ENCODE data around the gene ZBTB24.
"Not testable (repeated sequence)": the region's sequence is repeated elsewhere in the genome, so short reads cannot be mapped to it uniquely, and the experiment has no call there.

ZBTB24 gene

GRCh38 chr6:109473120-109473519, 9.9 kb downstream of the ZBTB24 start:
- peaks cover 72% of the 10 kb centered on the region for H3K36me3 ChIP-seq (ENCODE audit: control insufficient read depth, insufficient read depth, low read length)
- H3K4me3 ChIP-seq (ENCODE audit: insufficient read depth, low read depth, low read length, poor library complexity, severe bottlenecking), result no peak overlapping the region
- H3K4me1 ChIP-seq (ENCODE audit: control insufficient read depth, insufficient read depth, low read length, poor library complexity, severe bottlenecking), result peaks cover 22% of the 10 kb centered on the region
- no peak overlapping the region for H3K27ac ChIP-seq (ENCODE audit: insufficient read depth, low read length, poor library complexity, severe bottlenecking)
- no peaks in the 10 kb centered on the region for H3K27me3 ChIP-seq (replicated peaks; ENCODE audit: control insufficient read depth, insufficient read depth, low read length, poor library complexity, severe bottlenecking)
- no peaks in the 10 kb centered on the region for H3K9me3 ChIP-seq (ENCODE audit: control insufficient read depth, low read length)
- DNase-seq, result no peak

GRCh38 chr6:109472132-109472995, 10.7 kb downstream of the ZBTB24 start:
- Histone ChIP-seq H3K27me3 (replicated peaks; ENCODE audit: control insufficient read depth, insufficient read depth, low read length, poor library complexity, severe bottlenecking) (no peaks in the 10 kb centered on the region), H3K36me3 (ENCODE audit: control insufficient read depth, insufficient read depth, low read length) (peaks cover 79% of the 10 kb centered on the region), H3K4me3 (ENCODE audit: insufficient read depth, low read depth, low read length, poor library complexity, severe bottlenecking) (no peak overlapping the region), H3K4me1 (ENCODE audit: control insufficient read depth, insufficient read depth, low read length, poor library complexity, severe bottlenecking) (peaks cover 14% of the 10 kb centered on the region), H3K27ac (ENCODE audit: insufficient read depth, low read length, poor library complexity, severe bottlenecking) (no peak overlapping the region), H3K9me3 (ENCODE audit: control insufficient read depth, low read length) (no peaks in the 10 kb centered on the region)
- DNase-seq, result no peak

- H3K9me3 ChIP-seq (ENCODE audit: control insufficient read depth, low read length), result no peaks in the 10 kb centered on the region
- no peak overlapping the region for H3K4me3 ChIP-seq (ENCODE audit: insufficient read depth, low read depth, low read length, poor library complexity, severe bottlenecking)
- no peak overlapping the region for H3K27ac ChIP-seq (ENCODE audit: insufficient read depth, low read length, poor library complexity, severe bottlenecking)
- no peak for DNase-seq
- H3K27me3 ChIP-seq (replicated peaks; ENCODE audit: control insufficient read depth, insufficient read depth, low read length, poor library complexity, severe bottlenecking), result no peaks in the 10 kb centered on the region
- H3K36me3 ChIP-seq (ENCODE audit: control insufficient read depth, insufficient read depth, low read length), result peaks cover 84% of the 10 kb centered on the region
- peaks cover 6% of the 10 kb centered on the region for H3K4me1 ChIP-seq (ENCODE audit: control insufficient read depth, insufficient read depth, low read length, poor library complexity, severe bottlenecking)
Measured at GRCh38 chr6:109471105-109471810, 11.8 kb downstream of the ZBTB24 start.

- H3K4me1 ChIP-seq (ENCODE audit: control insufficient read depth, insufficient read depth, low read length, poor library complexity, severe bottlenecking), result no peaks in the 10 kb centered on the region
- no peak for DNase-seq
- H3K9me3 ChIP-seq (ENCODE audit: control insufficient read depth, low read length), result no peaks in the 10 kb centered on the region
- no peak overlapping the region for H3K27ac ChIP-seq (ENCODE audit: insufficient read depth, low read length, poor library complexity, severe bottlenecking)
- no peaks in the 10 kb centered on the region for H3K27me3 ChIP-seq (replicated peaks; ENCODE audit: control insufficient read depth, insufficient read depth, low read length, poor library complexity, severe bottlenecking)
- H3K4me3 ChIP-seq (ENCODE audit: insufficient read depth, low read depth, low read length, poor library complexity, severe bottlenecking), result no peak overlapping the region
- H3K36me3 ChIP-seq (ENCODE audit: control insufficient read depth, insufficient read depth, low read length), result peaks cover 83% of the 10 kb centered on the region
Measured at GRCh38 chr6:109469591-109470189, 13.3 kb downstream of the ZBTB24 start.

GRCh38 chr6:109467696-109468095, 15.3 kb downstream of the ZBTB24 start:
- Histone ChIP-seq H3K27ac (ENCODE audit: insufficient read depth, low read length, poor library complexity, severe bottlenecking) (no peak overlapping the region), H3K27me3 (replicated peaks; ENCODE audit: control insufficient read depth, insufficient read depth, low read length, poor library complexity, severe bottlenecking) (no peaks in the 10 kb centered on the region), H3K9me3 (ENCODE audit: control insufficient read depth, low read length) (no peaks in the 10 kb centered on the region), H3K36me3 (ENCODE audit: control insufficient read depth, insufficient read depth, low read length) (peaks cover 76% of the 10 kb centered on the region), H3K4me3 (ENCODE audit: insufficient read depth, low read depth, low read length, poor library complexity, severe bottlenecking) (no peak overlapping the region), H3K4me1 (ENCODE audit: control insufficient read depth, insufficient read depth, low read length, poor library complexity, severe bottlenecking) (no peaks in the 10 kb centered on the region)
- no peak for DNase-seq

GRCh38 chr6:109466212-109466923, 16.7 kb downstream of the ZBTB24 start:
- no peak overlapping the region for H3K4me3 ChIP-seq (ENCODE audit: insufficient read depth, low read depth, low read length, poor library complexity, severe bottlenecking)
- no peak overlapping the region for H3K27ac ChIP-seq (ENCODE audit: insufficient read depth, low read length, poor library complexity, severe bottlenecking)
- H3K9me3 ChIP-seq (ENCODE audit: control insufficient read depth, low read length), result no peaks in the 10 kb centered on the region
- peaks cover 67% of the 10 kb centered on the region for H3K36me3 ChIP-seq (ENCODE audit: control insufficient read depth, insufficient read depth, low read length)
- no peak for DNase-seq
- no peaks in the 10 kb centered on the region for H3K4me1 ChIP-seq (ENCODE audit: control insufficient read depth, insufficient read depth, low read length, poor library complexity, severe bottlenecking)
- no peaks in the 10 kb centered on the region for H3K27me3 ChIP-seq (replicated peaks; ENCODE audit: control insufficient read depth, insufficient read depth, low read length, poor library complexity, severe bottlenecking)

- Histone ChIP-seq H3K27ac (ENCODE audit: insufficient read depth, low read length, poor library complexity, severe bottlenecking) (no peak overlapping the region), H3K9me3 (ENCODE audit: control insufficient read depth, low read length) (no peaks in the 10 kb centered on the region), H3K4me3 (ENCODE audit: insufficient read depth, low read depth, low read length, poor library complexity, severe bottlenecking) (no peak overlapping the region), H3K36me3 (ENCODE audit: control insufficient read depth, insufficient read depth, low read length) (peaks cover 62% of the 10 kb centered on the region), H3K27me3 (replicated peaks; ENCODE audit: control insufficient read depth, insufficient read depth, low read length, poor library complexity, severe bottlenecking) (no peaks in the 10 kb centered on the region), H3K4me1 (ENCODE audit: control insufficient read depth, insufficient read depth, low read length, poor library complexity, severe bottlenecking) (no peaks in the 10 kb centered on the region)
- DNase-seq, result no peak
Measured at GRCh38 chr6:109465772-109466171, 17.2 kb downstream of the ZBTB24 start.

- Histone ChIP-seq H3K27ac (ENCODE audit: insufficient read depth, low read length, poor library complexity, severe bottlenecking) (no peak overlapping the region), H3K27me3 (replicated peaks; ENCODE audit: control insufficient read depth, insufficient read depth, low read length, poor library complexity, severe bottlenecking) (no peaks in the 10 kb centered on the region)
- no peak for DNase-seq
Measured at GRCh38 chr6:109461733-109462526, 21.1 kb downstream of the ZBTB24 start.

GRCh38 chr6:109461205-109461604, 21.8 kb downstream of the ZBTB24 start:
- H3K9me3 ChIP-seq (ENCODE audit: control insufficient read depth, low read length); H3K4me3 ChIP-seq (ENCODE audit: insufficient read depth, low read depth, low read length, poor library complexity, severe bottlenecking); H3K27me3 ChIP-seq (replicated peaks; ENCODE audit: control insufficient read depth, insufficient read depth, low read length, poor library complexity, severe bottlenecking); DNase-seq: not testable (repeated sequence)
- Histone ChIP-seq H3K27ac (ENCODE audit: insufficient read depth, low read length, poor library complexity, severe bottlenecking) (peak overlapping the region; percentile 12), H3K36me3 (ENCODE audit: control insufficient read depth, insufficient read depth, low read length) (peaks cover 25% of the 10 kb centered on the region), H3K4me1 (ENCODE audit: control insufficient read depth, insufficient read depth, low read length, poor library complexity, severe bottlenecking) (peaks cover 13% of the 10 kb centered on the region)

More at GRCh38 chr6:109461733-109462526, 21.1 kb downstream of the ZBTB24 start:
- Histone ChIP-seq H3K36me3 (ENCODE audit: control insufficient read depth, insufficient read depth, low read length) (peaks cover 32% of the 10 kb centered on the region), H3K4me1 (ENCODE audit: control insufficient read depth, insufficient read depth, low read length, poor library complexity, severe bottlenecking) (peaks cover 9% of the 10 kb centered on the region), H3K9me3 (ENCODE audit: control insufficient read depth, low read length) (no peaks in the 10 kb centered on the region), H3K4me3 (ENCODE audit: insufficient read depth, low read depth, low read length, poor library complexity, severe bottlenecking) (no peak overlapping the region)

Data from effector memory CD4-positive, alpha-beta T cell (primary cell).